Measurements from ENCODE around the gene SLC35F3.
"Not testable (repeated sequence)": the region's sequence is repeated elsewhere in the genome, so short reads cannot be mapped to it uniquely, and the experiment has no call there.

The SLC35F3 gene

GRCh38 chr1:234175363-234175762 lies 270.9 kb downstream of the SLC35F3 start:
- Histone ChIP-seq H3K9me3 (ENCODE audit: control insufficient read depth in 2 of 2, low read length in 2 of 2) (no peaks in the 10 kb centered on the region), H3K36me3 (ENCODE audit: control insufficient read depth in 2 of 2, insufficient read depth in 2 of 2, low read length in 2 of 2) (no peaks in the 10 kb centered on the region), H3K4me3 (ENCODE audit: low read length in 2 of 2) (no peak overlapping the region), H3K27ac (ENCODE audit: low read length) (no peak overlapping the region), H3K27me3 (ENCODE audit: control insufficient read depth in 1 of 2, insufficient read depth in 2 of 2, low read length in 2 of 2) (peaks cover 0 to 9% of the 10 kb centered on the region in 2 donors), H3K9ac (ENCODE audit: low read length in 2 of 2) (no peak overlapping the region), H3K4me1 (ENCODE audit: control insufficient read depth, insufficient read depth, low read length) (no peaks in the 10 kb centered on the region)

GRCh38 chr1:234176000-234176399 lies 271.5 kb downstream of the SLC35F3 start:
- Histone ChIP-seq H3K36me3 (ENCODE audit: control insufficient read depth in 2 of 2, insufficient read depth in 2 of 2, low read length in 2 of 2) (no peaks in the 10 kb centered on the region), H3K9ac (ENCODE audit: low read length in 2 of 2) (no peak overlapping the region), H3K4me1 (ENCODE audit: control insufficient read depth, insufficient read depth, low read length) (no peaks in the 10 kb centered on the region), H3K9me3 (ENCODE audit: control insufficient read depth in 2 of 2, low read length in 2 of 2) (no peaks in the 10 kb centered on the region), H3K27ac (ENCODE audit: low read length) (no peak overlapping the region), H3K27me3 (ENCODE audit: control insufficient read depth in 1 of 2, insufficient read depth in 2 of 2, low read length in 2 of 2) (peaks cover 0 to 7% of the 10 kb centered on the region in 2 donors), H3K4me3 (ENCODE audit: low read length in 2 of 2) (no peak overlapping the region)

GRCh38 chr1:234176847-234177246 lies 272.4 kb downstream of the SLC35F3 start:
- not testable (repeated sequence) for H3K27ac ChIP-seq (ENCODE audit: low read length); H3K27me3 ChIP-seq (ENCODE audit: control insufficient read depth in 1 of 2, insufficient read depth in 2 of 2, low read length in 2 of 2); H3K9me3 ChIP-seq (ENCODE audit: control insufficient read depth in 2 of 2, low read length in 2 of 2); H3K36me3 ChIP-seq (ENCODE audit: control insufficient read depth in 2 of 2, insufficient read depth in 2 of 2, low read length in 2 of 2); H3K9ac ChIP-seq (ENCODE audit: low read length in 2 of 2); H3K4me1 ChIP-seq (ENCODE audit: control insufficient read depth, insufficient read depth, low read length); H3K4me3 ChIP-seq (ENCODE audit: low read length in 2 of 2)

- H3K27ac ChIP-seq (ENCODE audit: low read length), result no peak overlapping the region
- H3K4me3 ChIP-seq (ENCODE audit: low read length in 2 of 2), result no peak overlapping the region
- no peaks in the 10 kb centered on the region for H3K9me3 ChIP-seq (ENCODE audit: control insufficient read depth in 2 of 2, low read length in 2 of 2)
- no peaks in the 10 kb centered on the region for H3K4me1 ChIP-seq (ENCODE audit: control insufficient read depth, insufficient read depth, low read length)
- H3K9ac ChIP-seq (ENCODE audit: low read length in 2 of 2), result no peak overlapping the region
- H3K27me3 ChIP-seq (ENCODE audit: control insufficient read depth in 1 of 2, insufficient read depth in 2 of 2, low read length in 2 of 2), result peaks cover 3 to 5% of the 10 kb centered on the region in 2 donors
- no peaks in the 10 kb centered on the region for H3K36me3 ChIP-seq (ENCODE audit: control insufficient read depth in 2 of 2, insufficient read depth in 2 of 2, low read length in 2 of 2)
These were observed 281.0 kb downstream of the SLC35F3 start for GRCh38 chr1:234185438-234185837.

GRCh38 chr1:234186037-234186688 lies 281.7 kb downstream of the SLC35F3 start:
- no peak overlapping the region for H3K4me3 ChIP-seq (ENCODE audit: low read length in 2 of 2)
- no peak overlapping the region for H3K27ac ChIP-seq (ENCODE audit: low read length)
- H3K36me3 ChIP-seq (ENCODE audit: control insufficient read depth in 2 of 2, insufficient read depth in 2 of 2, low read length in 2 of 2), result no peaks in the 10 kb centered on the region
- H3K4me1 ChIP-seq (ENCODE audit: control insufficient read depth, insufficient read depth, low read length), result no peaks in the 10 kb centered on the region
- H3K9me3 ChIP-seq (ENCODE audit: control insufficient read depth in 2 of 2, low read length in 2 of 2), result no peaks in the 10 kb centered on the region
- no peak overlapping the region for H3K9ac ChIP-seq (ENCODE audit: low read length in 2 of 2)
- peaks cover 3 to 5% of the 10 kb centered on the region in 2 donors for H3K27me3 ChIP-seq (ENCODE audit: control insufficient read depth in 1 of 2, insufficient read depth in 2 of 2, low read length in 2 of 2)

- Histone ChIP-seq H3K27ac (ENCODE audit: low read length) (no peak overlapping the region), H3K9me3 (ENCODE audit: control insufficient read depth in 2 of 2, low read length in 2 of 2) (no peaks in the 10 kb centered on the region), H3K4me3 (ENCODE audit: low read length in 2 of 2) (no peak overlapping the region), H3K36me3 (ENCODE audit: control insufficient read depth in 2 of 2, insufficient read depth in 2 of 2, low read length in 2 of 2) (no peaks in the 10 kb centered on the region), H3K27me3 (ENCODE audit: control insufficient read depth in 1 of 2, insufficient read depth in 2 of 2, low read length in 2 of 2) (peaks cover 3 to 5% of the 10 kb centered on the region in 2 donors), H3K9ac (ENCODE audit: low read length in 2 of 2) (no peak overlapping the region), H3K4me1 (ENCODE audit: control insufficient read depth, insufficient read depth, low read length) (no peaks in the 10 kb centered on the region)
These were observed 283.9 kb downstream of the SLC35F3 start for GRCh38 chr1:234188454-234188792.

- Histone ChIP-seq H3K27ac (ENCODE audit: low read length) (no peak overlapping the region), H3K36me3 (ENCODE audit: control insufficient read depth in 2 of 2, insufficient read depth in 2 of 2, low read length in 2 of 2) (no peaks in the 10 kb centered on the region), H3K9ac (ENCODE audit: low read length in 2 of 2) (no peak overlapping the region), H3K4me1 (ENCODE audit: control insufficient read depth, insufficient read depth, low read length) (no peaks in the 10 kb centered on the region), H3K27me3 (ENCODE audit: control insufficient read depth in 1 of 2, insufficient read depth in 2 of 2, low read length in 2 of 2) (no peaks in the 10 kb centered on the region), H3K9me3 (ENCODE audit: control insufficient read depth in 2 of 2, low read length in 2 of 2) (peaks cover 0 to 3% of the 10 kb centered on the region in 2 donors), H3K4me3 (ENCODE audit: low read length in 2 of 2) (no peak overlapping the region)
These were observed 293.4 kb downstream of the SLC35F3 start for GRCh38 chr1:234197839-234198238.

- no peak overlapping the region for H3K4me3 ChIP-seq (ENCODE audit: low read length in 2 of 2)
- no peaks in the 10 kb centered on the region for H3K27me3 ChIP-seq (ENCODE audit: control insufficient read depth in 1 of 2, insufficient read depth in 2 of 2, low read length in 2 of 2)
- H3K9me3 ChIP-seq (ENCODE audit: control insufficient read depth in 2 of 2, low read length in 2 of 2), result peaks cover 0 to 3% of the 10 kb centered on the region in 2 donors
- no peak overlapping the region for H3K9ac ChIP-seq (ENCODE audit: low read length in 2 of 2)
- H3K27ac ChIP-seq (ENCODE audit: low read length), result no peak overlapping the region
- H3K4me1 ChIP-seq (ENCODE audit: control insufficient read depth, insufficient read depth, low read length), result no peaks in the 10 kb centered on the region
- H3K36me3 ChIP-seq (ENCODE audit: control insufficient read depth in 2 of 2, insufficient read depth in 2 of 2, low read length in 2 of 2), result no peaks in the 10 kb centered on the region
These were observed 295.1 kb downstream of the SLC35F3 start for GRCh38 chr1:234199476-234200127.

GRCh38 chr1:234200566-234200965 lies 296.1 kb downstream of the SLC35F3 start:
- Histone ChIP-seq H3K4me3 (ENCODE audit: low read length in 2 of 2) (no peak overlapping the region), H3K27ac (ENCODE audit: low read length) (no peak overlapping the region), H3K9me3 (ENCODE audit: control insufficient read depth in 2 of 2, low read length in 2 of 2) (peaks cover 0 to 3% of the 10 kb centered on the region in 2 donors), H3K27me3 (ENCODE audit: control insufficient read depth in 1 of 2, insufficient read depth in 2 of 2, low read length in 2 of 2) (no peaks in the 10 kb centered on the region), H3K36me3 (ENCODE audit: control insufficient read depth in 2 of 2, insufficient read depth in 2 of 2, low read length in 2 of 2) (no peaks in the 10 kb centered on the region), H3K9ac (ENCODE audit: low read length in 2 of 2) (no peak overlapping the region), H3K4me1 (ENCODE audit: control insufficient read depth, insufficient read depth, low read length) (no peaks in the 10 kb centered on the region)

- no peaks in the 10 kb centered on the region for H3K27me3 ChIP-seq (ENCODE audit: control insufficient read depth in 1 of 2, insufficient read depth in 2 of 2, low read length in 2 of 2)
- H3K9ac ChIP-seq (ENCODE audit: low read length in 2 of 2), result no peak overlapping the region
- peaks cover 0 to 3% of the 10 kb centered on the region in 2 donors for H3K9me3 ChIP-seq (ENCODE audit: control insufficient read depth in 2 of 2, low read length in 2 of 2)
- no peaks in the 10 kb centered on the region for H3K36me3 ChIP-seq (ENCODE audit: control insufficient read depth in 2 of 2, insufficient read depth in 2 of 2, low read length in 2 of 2)
- no peak overlapping the region for H3K27ac ChIP-seq (ENCODE audit: low read length)
- H3K4me3 ChIP-seq (ENCODE audit: low read length in 2 of 2), result no peak overlapping the region
- no peaks in the 10 kb centered on the region for H3K4me1 ChIP-seq (ENCODE audit: control insufficient read depth, insufficient read depth, low read length)
These were observed 297.1 kb downstream of the SLC35F3 start for GRCh38 chr1:234201600-234201999.

- Histone ChIP-seq H3K9ac (ENCODE audit: low read length in 2 of 2) (no peak overlapping the region), H3K9me3 (ENCODE audit: control insufficient read depth in 2 of 2, low read length in 2 of 2) (no peaks in the 10 kb centered on the region), H3K4me1 (ENCODE audit: control insufficient read depth, insufficient read depth, low read length) (peaks cover 2% of the 10 kb centered on the region), H3K4me3 (ENCODE audit: low read length in 2 of 2) (no peak overlapping the region), H3K27ac (ENCODE audit: low read length) (no peak overlapping the region), H3K36me3 (ENCODE audit: control insufficient read depth in 2 of 2, insufficient read depth in 2 of 2, low read length in 2 of 2) (no peaks in the 10 kb centered on the region), H3K27me3 (ENCODE audit: control insufficient read depth in 1 of 2, insufficient read depth in 2 of 2, low read length in 2 of 2) (no peaks in the 10 kb centered on the region)
These were observed 301.5 kb downstream of the SLC35F3 start for GRCh38 chr1:234205966-234206365.

All from stomach smooth muscle (tissue), 2 donors.